ENCODE data around the gene ZNF488. TPM values are rescaled to one million over a fixed set of nuclear protein-coding genes. Genes with fewer than 3 reads are reported as not detected.
A peak's percentile ranks its signal among the peaks of the same experiment; 100 is the strongest.

The ZNF488 gene
- total RNA-seq, 1 donor from 2014 or later: 0.35 TPM

DNA sequence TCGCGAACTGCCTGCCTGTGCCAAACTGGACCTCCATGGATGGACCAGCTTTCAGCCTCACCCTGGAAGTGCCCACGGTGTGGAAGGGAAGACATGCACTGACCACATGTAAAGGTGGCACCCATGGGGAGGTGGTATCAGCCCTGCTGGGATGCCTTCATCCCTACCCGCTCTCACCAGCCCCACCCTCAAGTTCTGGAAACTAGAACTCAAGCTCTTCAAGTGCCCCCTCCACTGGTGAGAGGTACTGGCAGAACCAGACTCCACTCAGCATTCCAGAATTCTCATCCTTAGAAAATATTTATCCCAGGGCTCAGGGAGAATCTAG lies 5.9 kb downstream of the ZNF488 start:
- Mint-ChIP-seq H3K27ac (ENCODE audit: unreplicated experiment) (no peak overlapping the region), H3K27me3 (ENCODE audit: unreplicated experiment) (peaks cover 13% of the 10 kb centered on the region), H3K4me3 (ENCODE audit: unreplicated experiment) (no peak overlapping the region), H3K36me3 (ENCODE audit: unreplicated experiment) (no peaks in the 10 kb centered on the region), H3K9me3 (ENCODE audit: unreplicated experiment) (no peaks in the 10 kb centered on the region), H3K4me1 (ENCODE audit: unreplicated experiment) (peaks cover 8% of the 10 kb centered on the region)
- TF ChIP-seq, protein P1, sequence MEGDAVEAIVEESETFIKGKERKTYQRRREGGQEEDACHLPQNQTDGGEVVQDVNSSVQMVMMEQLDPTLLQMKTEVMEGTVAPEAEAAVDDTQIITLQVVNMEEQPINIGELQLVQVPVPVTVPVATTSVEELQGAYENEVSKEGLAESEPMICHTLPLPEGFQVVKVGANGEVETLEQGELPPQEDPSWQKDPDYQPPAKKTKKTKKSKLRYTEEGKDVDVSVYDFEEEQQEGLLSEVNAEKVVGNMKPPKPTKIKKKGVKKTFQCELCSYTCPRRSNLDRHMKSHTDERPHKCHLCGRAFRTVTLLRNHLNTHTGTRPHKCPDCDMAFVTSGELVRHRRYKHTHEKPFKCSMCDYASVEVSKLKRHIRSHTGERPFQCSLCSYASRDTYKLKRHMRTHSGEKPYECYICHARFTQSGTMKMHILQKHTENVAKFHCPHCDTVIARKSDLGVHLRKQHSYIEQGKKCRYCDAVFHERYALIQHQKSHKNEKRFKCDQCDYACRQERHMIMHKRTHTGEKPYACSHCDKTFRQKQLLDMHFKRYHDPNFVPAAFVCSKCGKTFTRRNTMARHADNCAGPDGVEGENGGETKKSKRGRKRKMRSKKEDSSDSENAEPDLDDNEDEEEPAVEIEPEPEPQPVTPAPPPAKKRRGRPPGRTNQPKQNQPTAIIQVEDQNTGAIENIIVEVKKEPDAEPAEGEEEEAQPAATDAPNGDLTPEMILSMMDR (IDR thresholded peaks at IDR 0.05): no peak
- no peak for DNase-seq (ENCODE audit: extremely low spot score, unreplicated experiment)

DNA sequence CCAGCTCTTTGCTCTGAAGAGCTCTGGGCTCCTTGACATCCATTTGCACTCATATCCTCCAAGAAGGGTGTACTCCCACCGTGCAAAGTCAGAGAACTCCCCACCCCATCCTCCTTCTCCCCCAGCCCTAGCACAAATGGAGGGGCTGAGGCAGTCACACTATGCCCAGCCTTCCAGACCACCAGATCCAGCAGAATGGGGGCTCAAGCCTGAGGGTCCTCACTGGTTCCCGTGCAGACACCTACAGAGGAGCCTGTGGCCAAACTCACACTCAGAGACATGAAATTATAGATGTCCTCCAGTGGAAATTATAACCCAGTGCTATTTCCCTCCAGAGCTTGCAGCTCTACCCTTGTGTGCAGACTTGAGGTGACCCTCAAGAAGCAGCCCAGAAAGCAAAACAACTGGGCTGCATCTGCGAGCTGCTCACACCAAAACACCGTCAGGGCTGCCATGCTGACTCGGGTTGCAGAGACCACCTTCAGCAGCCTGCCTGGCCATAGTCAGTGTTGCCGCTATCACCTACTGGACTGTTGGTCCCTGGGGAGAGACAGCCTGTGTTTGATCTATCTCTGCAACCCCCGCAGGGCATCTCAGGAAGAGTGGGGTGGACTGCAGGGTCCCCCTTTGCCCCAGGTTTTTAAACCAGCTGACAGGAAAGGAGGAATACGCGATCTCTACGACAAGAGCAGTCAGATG lies 7.4 kb downstream of the ZNF488 start:
- Mint-ChIP-seq H3K27ac (ENCODE audit: unreplicated experiment) (no peak overlapping the region), H3K4me1 (ENCODE audit: unreplicated experiment) (peaks cover 18% of the 10 kb centered on the region), H3K9me3 (ENCODE audit: unreplicated experiment) (no peaks in the 10 kb centered on the region), H3K36me3 (ENCODE audit: unreplicated experiment) (no peaks in the 10 kb centered on the region), H3K27me3 (ENCODE audit: unreplicated experiment) (peaks cover 8% of the 10 kb centered on the region), H3K4me3 (ENCODE audit: unreplicated experiment) (no peak overlapping the region)
- DNase-seq (ENCODE audit: extremely low spot score, unreplicated experiment): peak; percentile 51
- TF ChIP-seq, protein P1 (IDR thresholded peaks at IDR 0.05): no peak

DNA sequence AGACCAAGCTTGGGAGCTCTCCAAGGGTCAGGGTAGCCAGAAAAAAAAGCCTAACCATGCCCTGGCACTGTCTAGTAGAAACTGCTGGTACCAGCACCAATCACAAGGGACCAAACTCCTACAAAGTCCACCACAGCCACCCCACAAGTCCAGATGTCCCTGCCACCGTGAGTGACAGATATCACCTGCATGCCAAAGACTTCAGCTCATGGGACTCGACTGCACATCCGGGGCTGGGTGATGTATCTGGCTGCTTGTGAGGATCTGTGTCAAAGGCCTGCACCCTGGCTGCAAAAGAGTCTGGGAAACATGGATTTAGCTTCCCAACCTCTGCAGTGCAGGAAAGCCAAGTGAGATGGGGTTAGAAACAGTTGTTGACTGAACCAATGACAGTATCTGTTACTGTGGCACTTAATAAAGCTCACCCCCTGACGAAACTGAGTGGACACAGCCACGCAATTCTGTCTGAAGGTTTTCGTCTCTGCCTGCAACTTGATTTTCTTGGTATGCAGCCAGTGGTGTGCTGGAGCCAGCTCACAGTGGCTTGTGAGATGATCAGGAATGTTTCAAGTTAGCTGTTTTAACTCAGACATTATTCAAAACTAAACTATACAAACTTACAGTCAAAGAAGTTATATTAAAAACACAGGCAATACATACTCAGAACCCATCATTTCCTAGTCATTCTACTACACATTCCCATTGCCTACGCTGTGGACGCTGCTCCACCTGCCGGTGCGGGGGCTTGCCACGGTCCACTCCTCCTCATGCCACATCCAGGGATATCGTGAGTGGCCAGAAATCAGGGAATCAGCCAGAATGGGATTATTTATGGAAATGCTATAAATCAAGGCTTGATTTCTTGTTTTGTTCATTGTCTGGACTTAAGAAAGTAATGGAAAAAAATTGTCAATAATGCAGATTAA lies 9.2 kb downstream of the ZNF488 start:
- H3K9me3 Mint-ChIP-seq (ENCODE audit: unreplicated experiment): no peaks in the 10 kb centered on the region
- H3K4me3 Mint-ChIP-seq (ENCODE audit: unreplicated experiment): no peak overlapping the region
- no peak overlapping the region for H3K27ac Mint-ChIP-seq (ENCODE audit: unreplicated experiment)
- H3K36me3 Mint-ChIP-seq (ENCODE audit: unreplicated experiment): no peaks in the 10 kb centered on the region
- TF ChIP-seq, protein P1 (IDR thresholded peaks at IDR 0.05): no peak
- H3K4me1 Mint-ChIP-seq (ENCODE audit: unreplicated experiment): peaks cover 22% of the 10 kb centered on the region
- peaks cover 3% of the 10 kb centered on the region for H3K27me3 Mint-ChIP-seq (ENCODE audit: unreplicated experiment)
- peak; percentile 73 for DNase-seq (ENCODE audit: extremely low spot score, unreplicated experiment)

DNA sequence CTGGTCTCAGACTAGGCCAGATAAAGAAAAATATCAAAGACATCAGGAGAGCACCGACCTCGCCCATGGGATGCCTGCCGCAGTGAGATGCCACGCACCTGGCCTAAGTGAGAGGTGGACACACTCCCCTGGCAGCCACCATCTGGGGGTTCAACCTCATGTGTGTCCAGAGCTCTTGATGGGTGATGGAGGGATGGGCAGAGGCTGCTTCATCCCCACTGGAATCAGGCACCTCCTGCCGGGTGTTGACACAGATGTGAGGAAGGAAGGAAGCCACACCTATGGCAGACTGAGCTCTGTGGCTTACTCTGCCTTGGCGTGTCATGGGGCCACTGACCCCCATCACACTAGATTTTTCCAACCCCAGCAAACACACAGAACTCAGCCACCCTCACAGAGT lies 11.4 kb downstream of the ZNF488 start:
- Mint-ChIP-seq H3K4me1 (ENCODE audit: unreplicated experiment) (peaks cover 22% of the 10 kb centered on the region), H3K36me3 (ENCODE audit: unreplicated experiment) (no peaks in the 10 kb centered on the region), H3K9me3 (ENCODE audit: unreplicated experiment) (no peaks in the 10 kb centered on the region), H3K4me3 (ENCODE audit: unreplicated experiment) (no peak overlapping the region), H3K27me3 (ENCODE audit: unreplicated experiment) (no peaks in the 10 kb centered on the region), H3K27ac (ENCODE audit: unreplicated experiment) (no peak overlapping the region)
- TF ChIP-seq, protein P1 (IDR thresholded peaks at IDR 0.05): no peak
- peak; percentile 69 for DNase-seq (ENCODE audit: extremely low spot score, unreplicated experiment)
